ENCODE measurements around the gene CPNE7. TPM values are rescaled to one million over a fixed set of nuclear protein-coding genes. Genes with fewer than 3 reads are reported as not detected.

CPNE7 gene
- total and polyA plus RNA-seq, 2 of the 8 experiments (the other 6 are each of a cell fraction or from before 2014, with no cell fraction given), result 10.0 to 23.7 TPM

DNA sequence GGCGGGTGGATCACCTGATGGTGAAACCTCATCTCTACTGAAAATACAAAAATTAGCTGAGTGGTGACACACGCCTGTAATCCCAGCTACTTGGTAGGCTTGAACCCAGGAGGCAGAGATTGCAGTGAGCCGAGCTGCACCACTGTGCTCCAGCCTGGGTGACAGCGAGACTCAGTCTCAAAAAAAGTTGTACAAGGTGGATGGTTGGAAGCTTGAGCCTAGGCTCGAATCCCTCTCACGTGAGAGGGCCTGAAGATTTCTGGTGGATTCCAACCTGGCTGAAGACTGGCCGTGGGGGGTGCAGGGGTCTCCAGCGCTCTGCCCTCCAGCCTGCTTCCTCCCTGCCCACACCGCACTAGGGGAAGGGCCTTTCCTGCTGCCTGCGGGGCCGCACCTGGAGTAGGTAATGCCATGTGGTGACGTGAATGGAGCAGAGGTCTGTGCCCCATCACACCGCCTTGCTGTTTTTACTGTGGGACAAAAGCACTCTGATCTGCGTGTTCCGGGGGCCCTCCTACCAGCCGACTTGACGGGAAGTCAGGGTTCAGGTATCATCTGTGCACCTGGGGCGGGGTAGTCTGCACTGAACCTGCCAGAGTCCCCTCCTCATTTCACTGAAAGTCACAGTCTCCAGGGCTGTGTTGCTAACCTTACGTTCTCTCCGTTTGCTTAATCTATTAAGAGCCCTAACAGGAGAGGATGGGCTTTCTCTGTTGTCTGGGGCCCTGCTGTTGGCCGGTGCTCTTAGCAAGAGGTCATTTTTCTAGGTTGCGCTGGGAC is 10.9 kb upstream of the CPNE7 start (continued):
- TF ChIP-seq RNF2 (IDR thresholded peaks at IDR 0.05; ENCODE audit: borderline replicate concordance, low read depth, low read length, missing control alignments, poor library complexity, severe bottlenecking) (no peak), CEBPB (IDR thresholded peaks at IDR 0.05; ENCODE audit: low read depth, low read length) (no peak)

Data from H1 (cell line).